Eye (tissue), 1 donor: ENCODE results near the gene JAKMIP3.

Source experiments
- DNase-seq: peaks from one replicate; pipeline ENCODE4 v3.0.0-alpha.2; 2015

JAKMIP3 gene

GRCh38 chr10:132100556-132101349 is 35.0 kb downstream of the JAKMIP3 start:
- no peak for DNase-seq

- DNase-seq = no peak
These were observed 35.8 kb downstream of the JAKMIP3 start for GRCh38 chr10:132101529-132101928.

GRCh38 chr10:132102071-132102716 is 36.4 kb downstream of the JAKMIP3 start:
- DNase-seq = no peak

- no peak for DNase-seq
These were observed 37.0 kb downstream of the JAKMIP3 start for GRCh38 chr10:132102717-132103110.

GRCh38 chr10:132103116-132103910 is 37.6 kb downstream of the JAKMIP3 start:
- DNase-seq = no peak

- DNase-seq = no peak
These were observed 38.3 kb downstream of the JAKMIP3 start for GRCh38 chr10:132104062-132104461.

GRCh38 chr10:132104471-132105301 is 38.9 kb downstream of the JAKMIP3 start:
- no peak for DNase-seq

GRCh38 chr10:132105302-132105995 is 39.7 kb downstream of the JAKMIP3 start:
- DNase-seq = no peak

GRCh38 chr10:132106431-132106830 is 40.7 kb downstream of the JAKMIP3 start:
- no peak for DNase-seq

- DNase-seq = peak; percentile 61
These were observed 41.6 kb downstream of the JAKMIP3 start for GRCh38 chr10:132107186-132107948.

GRCh38 chr10:132107949-132108877 is 42.5 kb downstream of the JAKMIP3 start:
- no peak for DNase-seq

- DNase-seq = peak; percentile 20
These were observed 43.8 kb downstream of the JAKMIP3 start for GRCh38 chr10:132109341-132110110.

- DNase-seq = peak; percentile 30
These were observed 44.4 kb downstream of the JAKMIP3 start for GRCh38 chr10:132110111-132110521.

- no peak for DNase-seq
These were observed 45.0 kb downstream of the JAKMIP3 start for GRCh38 chr10:132110713-132111112.

GRCh38 chr10:132111121-132111731 is 45.5 kb downstream of the JAKMIP3 start:
- no peak for DNase-seq

- no peak for DNase-seq
These were observed 46.2 kb downstream of the JAKMIP3 start for GRCh38 chr10:132111871-132112341.

GRCh38 chr10:132112611-132113010 is 46.9 kb downstream of the JAKMIP3 start:
- no peak for DNase-seq

- no peak for DNase-seq
These were observed 47.5 kb downstream of the JAKMIP3 start for GRCh38 chr10:132113206-132113605.
